HepG2 (cell line): ENCODE measurements around the gene SYT7. TPM values are rescaled to one million over a fixed set of nuclear protein-coding genes. Genes with fewer than 3 reads are reported as not detected.

Source experiments
- CCAR2 ChIP-seq: fragments of 200-400 bp; formaldehyde crosslinking; optimal IDR thresholded peaks from 2 replicates; pipeline ENCODE3; 2018; ENCODE audit warnings: low read depth, mild to moderate bottlenecking, low read length, moderate library complexity
- FOXA3 ChIP-seq: IDR thresholded peaks from 2 replicates; pipeline ENCODE4 v1.6.1; 2016; ENCODE audit warnings: missing genetic modification reagents, missing compliant biosample characterization
- HIVEP1 ChIP-seq: sonication (generic); formaldehyde crosslinking; IDR thresholded peaks from 2 replicates; pipeline ENCODE4 v1.4.0; 2020; ENCODE audit warnings: mild to moderate bottlenecking, missing genetic modification reagents
- MTA3 ChIP-seq: sonication (generic); formaldehyde crosslinking; IDR thresholded peaks from 2 replicates; pipeline ENCODE4 v1.4.0; 2020; ENCODE audit warnings: missing genetic modification reagents
- ONECUT2 ChIP-seq: sonication (generic); formaldehyde crosslinking; IDR thresholded peaks from 2 replicates; pipeline ENCODE4 v1.4.0; 2020; ENCODE audit warnings: missing genetic modification reagents
- TGIF2 ChIP-seq: IDR thresholded peaks from 2 replicates; pipeline ENCODE4 v1.6.1; 2016; ENCODE audit warnings: control low read depth, missing compliant biosample characterization
- THAP9 ChIP-seq: sonication (generic); formaldehyde crosslinking; IDR thresholded peaks from 2 replicates; pipeline ENCODE4; 2020; ENCODE audit warnings: missing genetic modification reagents, mild to moderate bottlenecking, borderline replicate concordance
- ZMYM3 ChIP-seq: sonication (generic); formaldehyde crosslinking; IDR thresholded peaks from 2 replicates; pipeline ENCODE4 v1.5.1; 2020; ENCODE audit warnings: mild to moderate bottlenecking, missing genetic modification reagents
- ZNF292 ChIP-seq: sonication (generic); formaldehyde crosslinking; IDR thresholded peaks from 2 replicates; pipeline ENCODE4 v1.8.1; 2022; ENCODE audit warnings: mild to moderate bottlenecking, low read depth, missing genetic modification reagents, borderline replicate concordance
- ZNF646 ChIP-seq: sonication (generic); formaldehyde crosslinking; IDR thresholded peaks from 2 replicates; pipeline ENCODE4 v1.9.0; 2021; ENCODE audit warnings: mild to moderate bottlenecking, missing genetic modification reagents
- ZNF776 ChIP-seq: sonication (generic); formaldehyde crosslinking; IDR thresholded peaks from 2 replicates; pipeline ENCODE4 v1.4.0; 2020; ENCODE audit warnings: mild to moderate bottlenecking, missing genetic modification reagents
- ZNF878 ChIP-seq: sonication (generic); formaldehyde crosslinking; IDR thresholded peaks from 2 replicates; pipeline ENCODE4 v1.8.1; 2023; ENCODE audit warnings: mild to moderate bottlenecking, missing genetic modification reagents, moderate library complexity
- polyA plus RNA-seq, 8 experiments: library from polyadenylated mRNA; depleted of rRNA in 3 of 8; stranded (reverse) in 7 of 8; unstranded in 1 of 8; fragments of >200 nt; fragmentation: Illumina TruSeq in 4 of 8; extraction: Trizol in 4 of 8; gene quantifications; 2 replicates each; pipeline versions ENCODE4 v1.2.1 to v1.2.3, GENCODE V29; 2011 to 2016; ENCODE audit warnings: low read depth in 4 of 8, missing spikeins in 1 of 8, mixed read lengths in 1 of 8; ENCODE audit not compliant: insufficient read depth in 1 of 8
- total RNA-seq, 5 experiments: library from RNA; depleted of rRNA; stranded (reverse); fragments of >200 nt; fragmentation: Illumina TruSeq; extraction: Trizol; gene quantifications; 2 replicates each; pipeline ENCODE4 v1.2.3, GENCODE V29; 2016; ENCODE audit warnings: low read depth in 1 of 5
- TF ChIP-seq, protein P1 (sequence below): conservative IDR thresholded peaks from 2 replicates; pipeline ENCODE4 v1.6.1; 2018; ENCODE audit warnings: missing genetic modification reagents
- TF ChIP-seq, protein P2 (sequence below): sonication (generic); formaldehyde crosslinking; IDR thresholded peaks from 2 replicates; pipeline ENCODE4 v1.8.0; 2022; ENCODE audit warnings: mild to moderate bottlenecking, missing genetic modification reagents
- TF ChIP-seq, protein P3 (sequence below): sonication (generic); formaldehyde crosslinking; IDR thresholded peaks from 2 replicates; pipeline ENCODE4 v1.5.0; 2020; ENCODE audit warnings: mild to moderate bottlenecking, missing genetic modification reagents

Gene SYT7
- total and polyA plus RNA-seq, 2 of the 13 experiments (the other 11 are each of a cell fraction or from before 2014, with no cell fraction given) = 1.4 to 4.4 TPM

DNA sequence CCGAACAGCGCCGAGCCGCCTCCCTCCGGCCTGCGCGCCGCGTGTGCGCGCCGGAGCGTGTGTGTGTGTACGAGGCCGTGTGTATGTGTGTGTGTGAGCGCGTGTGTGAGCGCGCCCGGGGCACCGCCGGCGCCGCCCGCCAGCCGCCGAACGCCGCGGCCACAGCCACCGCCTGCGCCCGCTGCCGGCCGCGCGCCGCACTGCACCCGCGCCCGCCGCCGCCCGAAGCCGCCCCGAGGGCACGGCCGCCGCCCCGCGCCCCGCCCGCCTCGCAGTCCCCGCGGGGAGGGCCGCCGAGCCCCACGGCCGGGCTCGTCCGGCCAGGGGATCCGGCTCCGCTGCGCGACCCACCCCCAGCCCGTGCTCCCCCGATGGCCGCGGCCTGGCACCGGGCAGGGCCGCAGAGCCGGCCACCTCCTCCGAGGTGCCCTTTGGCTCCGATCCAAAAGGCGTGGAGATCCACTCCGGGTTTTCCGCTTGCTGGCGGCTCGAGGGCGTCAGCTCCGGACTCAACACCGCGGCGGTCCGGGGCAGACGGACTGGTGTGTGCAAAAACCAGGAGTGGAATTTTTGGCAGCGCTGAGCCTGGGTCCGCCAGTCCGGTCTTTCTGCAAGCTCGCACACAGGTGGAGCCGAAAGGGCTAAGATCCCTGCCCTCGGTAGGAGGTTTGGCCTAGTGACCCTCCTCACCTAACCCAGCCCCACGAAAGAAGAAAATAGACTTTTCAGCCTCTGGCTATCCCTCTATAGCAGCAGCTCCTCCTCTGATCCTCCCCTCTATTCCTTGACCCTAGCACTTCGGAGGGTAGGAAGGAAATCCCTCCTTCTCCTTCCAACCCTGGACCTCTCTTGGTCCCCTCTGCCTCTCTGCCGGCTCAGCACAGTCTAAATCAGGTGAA is at the start of gene SYT7 (continued):
- no peak for TF ChIP-seq THAP9 (CRISPR knock-in tag)
- TF ChIP-seq ZNF646 (CRISPR knock-in tag) = peak; percentile 43; the same call in 1 of the 2 replicates
- no peak for TF ChIP-seq ONECUT2 (CRISPR knock-in tag)
- TF ChIP-seq, protein P1, sequence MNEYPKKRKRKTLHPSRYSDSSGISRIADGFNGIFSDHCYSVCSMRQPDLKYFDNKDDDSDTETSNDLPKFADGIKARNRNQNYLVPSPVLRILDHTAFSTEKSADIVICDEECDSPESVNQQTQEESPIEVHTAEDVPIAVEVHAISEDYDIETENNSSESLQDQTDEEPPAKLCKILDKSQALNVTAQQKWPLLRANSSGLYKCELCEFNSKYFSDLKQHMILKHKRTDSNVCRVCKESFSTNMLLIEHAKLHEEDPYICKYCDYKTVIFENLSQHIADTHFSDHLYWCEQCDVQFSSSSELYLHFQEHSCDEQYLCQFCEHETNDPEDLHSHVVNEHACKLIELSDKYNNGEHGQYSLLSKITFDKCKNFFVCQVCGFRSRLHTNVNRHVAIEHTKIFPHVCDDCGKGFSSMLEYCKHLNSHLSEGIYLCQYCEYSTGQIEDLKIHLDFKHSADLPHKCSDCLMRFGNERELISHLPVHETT (CRISPR knock-in tag) = no peak
- TF ChIP-seq CCAR2 = peak; percentile 35
- peak; percentile 57; the same call in 1 of the 2 replicates for TF ChIP-seq ZNF776 (CRISPR knock-in tag)
- no peak for TF ChIP-seq MTA3 (CRISPR knock-in tag)
- no peak for TF ChIP-seq TGIF2 (CRISPR knock-in tag)
- TF ChIP-seq ZNF878 = no peak
- peak; percentile 71; the same call in 1 of the 2 replicates for TF ChIP-seq ZMYM3
- TF ChIP-seq HIVEP1 (CRISPR knock-in tag) = no peak
- TF ChIP-seq, protein P2, sequence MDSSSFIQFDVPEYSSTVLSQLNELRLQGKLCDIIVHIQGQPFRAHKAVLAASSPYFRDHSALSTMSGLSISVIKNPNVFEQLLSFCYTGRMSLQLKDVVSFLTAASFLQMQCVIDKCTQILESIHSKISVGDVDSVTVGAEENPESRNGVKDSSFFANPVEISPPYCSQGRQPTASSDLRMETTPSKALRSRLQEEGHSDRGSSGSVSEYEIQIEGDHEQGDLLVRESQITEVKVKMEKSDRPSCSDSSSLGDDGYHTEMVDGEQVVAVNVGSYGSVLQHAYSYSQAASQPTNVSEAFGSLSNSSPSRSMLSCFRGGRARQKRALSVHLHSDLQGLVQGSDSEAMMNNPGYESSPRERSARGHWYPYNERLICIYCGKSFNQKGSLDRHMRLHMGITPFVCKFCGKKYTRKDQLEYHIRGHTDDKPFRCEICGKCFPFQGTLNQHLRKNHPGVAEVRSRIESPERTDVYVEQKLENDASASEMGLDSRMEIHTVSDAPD (CRISPR knock-in tag) = no peak
- TF ChIP-seq, protein P3, sequence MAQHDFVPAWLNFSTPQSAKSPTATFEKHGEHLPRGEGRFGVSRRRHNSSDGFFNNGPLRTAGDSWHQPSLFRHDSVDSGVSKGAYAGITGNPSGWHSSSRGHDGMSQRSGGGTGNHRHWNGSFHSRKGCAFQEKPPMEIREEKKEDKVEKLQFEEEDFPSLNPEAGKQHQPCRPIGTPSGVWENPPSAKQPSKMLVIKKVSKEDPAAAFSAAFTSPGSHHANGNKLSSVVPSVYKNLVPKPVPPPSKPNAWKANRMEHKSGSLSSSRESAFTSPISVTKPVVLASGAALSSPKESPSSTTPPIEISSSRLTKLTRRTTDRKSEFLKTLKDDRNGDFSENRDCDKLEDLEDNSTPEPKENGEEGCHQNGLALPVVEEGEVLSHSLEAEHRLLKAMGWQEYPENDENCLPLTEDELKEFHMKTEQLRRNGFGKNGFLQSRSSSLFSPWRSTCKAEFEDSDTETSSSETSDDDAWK (CRISPR knock-in tag) = no peak
- no peak for TF ChIP-seq ZNF292 (CRISPR knock-in tag)
- peak; percentile 36; the same call in 1 of the 2 replicates for TF ChIP-seq FOXA3 (CRISPR knock-in tag)
